ENCODE data around the gene ABHD15. TPM values are rescaled to one million over a fixed set of nuclear protein-coding genes. Genes with fewer than 3 reads are reported as not detected.

The ABHD15 gene
- total and polyA plus RNA-seq, 2 donors (not counting 1 experiment from before 2014, with no cell fraction given) = 10.9 to 44.1 TPM

DNA sequence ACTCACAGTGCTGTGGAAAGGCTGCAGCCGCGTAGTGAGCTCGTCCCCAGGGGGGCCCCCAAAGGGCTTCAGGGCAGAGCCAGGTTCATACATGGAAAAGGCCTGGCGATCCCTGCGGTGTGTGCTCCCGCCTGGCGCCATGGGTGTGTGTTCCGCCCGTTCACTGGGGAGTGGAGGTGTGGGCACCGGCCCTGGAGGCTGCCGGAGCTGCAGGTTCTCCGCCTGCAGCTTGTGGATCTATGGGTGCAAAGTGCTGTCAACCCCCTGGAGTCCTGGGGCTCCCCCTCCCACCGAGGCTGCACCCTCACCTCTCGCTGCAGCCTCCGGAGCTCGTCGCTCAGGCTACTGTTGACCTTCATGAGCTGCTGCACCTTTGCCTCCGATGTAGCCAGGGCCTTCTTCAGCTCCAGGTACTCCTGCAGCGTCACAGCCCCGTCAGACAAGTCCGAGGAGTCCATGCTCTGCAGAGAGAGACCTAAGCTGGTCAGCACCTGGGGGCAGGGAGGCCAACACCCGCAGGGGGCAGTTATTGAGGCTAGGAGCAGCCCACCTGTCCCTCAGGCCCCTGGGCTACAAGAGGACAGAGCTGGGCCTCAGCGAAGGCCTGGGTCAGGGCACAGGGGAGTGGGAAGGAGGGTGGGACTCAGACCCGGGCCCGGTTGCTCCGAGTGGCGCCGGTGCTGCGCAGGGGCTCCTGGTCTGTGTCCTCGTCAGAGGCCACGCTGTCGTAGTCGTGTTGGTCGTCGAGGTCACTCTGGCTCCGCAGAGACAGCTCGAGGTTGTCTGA is 9.6 kb upstream of the ABHD15 start:
- Mint-ChIP-seq H3K4me1 (peaks cover 14% of the 10 kb centered on the region), H3K27me3 (no peaks in the 10 kb centered on the region), H3K9me3 (ENCODE audit: insufficient read depth) (no peaks in the 10 kb centered on the region), H3K4me3 (no peak overlapping the region), H3K27ac (no peak overlapping the region)
- CTCF ChIA-PET = interaction anchor here (0.6 to 24.3 kb wide), 13 partner anchors 9 to 517 kb away, joined by 3 to 336 read pairs (median 4); partner anchors contain the start of genes ABHD15 and ANKRD13B
- no peaks in the 10 kb centered on the region for H3K27me3 ChIP-seq (replicated peaks in 1 of 4; ENCODE audit: control extremely low read depth in 1 of 4, control insufficient read depth in 3 of 4, insufficient read depth in 4 of 4, low read length in 3 of 4)
- WGBS (ENCODE audit: insufficient coverage) = 96% methylated on average over 37 of the region's 37 CpGs
- DNase-seq (no peak), ATAC-seq (ENCODE audit: low read depth) (no peak)
- peaks cover 0 to 66% of the 10 kb centered on the region in 2 experiments for H3K36me3 ChIP-seq (replicated peaks in 1 of 2; ENCODE audit: control extremely low read depth in 1 of 2, control insufficient read depth in 1 of 2, extremely low read depth in 1 of 2, insufficient read depth in 2 of 2, low read length in 1 of 2)
- H3K79me2 ChIP-seq (ENCODE audit: control insufficient read depth, insufficient read depth, low read length) = peaks cover 23% of the 10 kb centered on the region
- intact Hi-C loops (cut with micrococcal nuclease) = no loop called here
- H3K27ac ChIP-seq (ENCODE audit: low read length in 2 of 2) = no peak overlapping the region
- H2AFZ ChIP-seq (ENCODE audit: insufficient read depth, low read depth, low read length, poor library complexity, severe bottlenecking) = no peak overlapping the region
- POLR2A ChIA-PET = no interaction called here
- no peaks in the 10 kb centered on the region for H3K9me3 ChIP-seq (ENCODE audit: control extremely low read depth in 1 of 3, control insufficient read depth in 2 of 3, insufficient read depth in 1 of 3, low read length in 2 of 3)
- no peak overlapping the region for H3K9ac ChIP-seq (ENCODE audit: low read length)
- no peak for TF ChIP-seq EZH2 (IDR thresholded peaks at IDR 0.05; ENCODE audit: borderline replicate concordance, insufficient read depth, low read depth, low read length, poor library complexity, severe bottlenecking)
- TF ChIP-seq, protein P1, sequence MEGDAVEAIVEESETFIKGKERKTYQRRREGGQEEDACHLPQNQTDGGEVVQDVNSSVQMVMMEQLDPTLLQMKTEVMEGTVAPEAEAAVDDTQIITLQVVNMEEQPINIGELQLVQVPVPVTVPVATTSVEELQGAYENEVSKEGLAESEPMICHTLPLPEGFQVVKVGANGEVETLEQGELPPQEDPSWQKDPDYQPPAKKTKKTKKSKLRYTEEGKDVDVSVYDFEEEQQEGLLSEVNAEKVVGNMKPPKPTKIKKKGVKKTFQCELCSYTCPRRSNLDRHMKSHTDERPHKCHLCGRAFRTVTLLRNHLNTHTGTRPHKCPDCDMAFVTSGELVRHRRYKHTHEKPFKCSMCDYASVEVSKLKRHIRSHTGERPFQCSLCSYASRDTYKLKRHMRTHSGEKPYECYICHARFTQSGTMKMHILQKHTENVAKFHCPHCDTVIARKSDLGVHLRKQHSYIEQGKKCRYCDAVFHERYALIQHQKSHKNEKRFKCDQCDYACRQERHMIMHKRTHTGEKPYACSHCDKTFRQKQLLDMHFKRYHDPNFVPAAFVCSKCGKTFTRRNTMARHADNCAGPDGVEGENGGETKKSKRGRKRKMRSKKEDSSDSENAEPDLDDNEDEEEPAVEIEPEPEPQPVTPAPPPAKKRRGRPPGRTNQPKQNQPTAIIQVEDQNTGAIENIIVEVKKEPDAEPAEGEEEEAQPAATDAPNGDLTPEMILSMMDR (IDR thresholded peaks at IDR 0.05) = no peak
- peaks cover 9 to 24% of the 10 kb centered on the region in 2 donors for H3K4me1 ChIP-seq (ENCODE audit: control insufficient read depth in 2 of 2, insufficient read depth in 2 of 2, low read length in 2 of 2)
- no peak overlapping the region for H3K4me2 ChIP-seq (replicated peaks; ENCODE audit: low read depth, low read length, poor library complexity, severe bottlenecking)
- H4K20me1 ChIP-seq (ENCODE audit: control insufficient read depth, insufficient read depth, low read length, poor library complexity, severe bottlenecking) = peaks cover 48% of the 10 kb centered on the region
- no peak overlapping the region for H3K4me3 ChIP-seq (ENCODE audit: control extremely low read depth in 1 of 5, extremely low read depth in 1 of 5, insufficient read depth in 1 of 5, low read depth in 2 of 5, low read length in 4 of 5)

Data from B cell (primary cell).